OCI-LY1 (cell line): ENCODE measurements around the gene MLXIPL.

Experiments used
- CTCF ChIP-seq: fragments of 200-600 bp; sonication (generic), shearing (Covaris generic); IDR thresholded peaks from 2 replicates; pipeline ENCODE4 v1.5.1; 2017; ENCODE audit warnings: mild to moderate bottlenecking, antibody characterized with exemption, low read length, moderate library complexity, mixed read lengths
- EZH2 ChIP-seq: fragments of 200-600 bp; sonication (generic), shearing (Covaris generic); IDR thresholded peaks from 2 replicates; pipeline ENCODE4 v1.8.0; 2017; ENCODE audit warnings: borderline replicate concordance, mixed run types, mild to moderate bottlenecking, antibody characterized with exemption, low read length, moderate library complexity, mixed read lengths

GRCh38 chr7:73671857-73672445 is 47.6 kb upstream of the MLXIPL start:
- TF ChIP-seq EZH2 (no peak), CTCF (no peak)
